ENCODE results near the gene PCDHA8.
"Not testable (repeated sequence)": the region's sequence is repeated elsewhere in the genome, so short reads cannot be mapped to it uniquely, and the experiment has no call there.

Gene PCDHA8

GRCh38 chr5:140870221-140871201 is 29.5 kb downstream of the PCDHA8 start:
- no peak for DNase-seq

- no peak for DNase-seq
These were observed 34.4 kb downstream of the PCDHA8 start, which contains the start of gene PCDHA12 for GRCh38 chr5:140875085-140876065. TSS of gene PCDHA12 (plus strand) at chr5:140875308. CDS start at chr5:140875473, 165 bp downstream.

- not testable (repeated sequence) for DNase-seq
These were observed 35.7 kb downstream of the PCDHA8 start for GRCh38 chr5:140876541-140877261.

- no peak for DNase-seq
These were observed 36.2 kb downstream of the PCDHA8 start for GRCh38 chr5:140877262-140877581.

GRCh38 chr5:140881889-140882590 is 41.1 kb downstream of the PCDHA8 start, which contains the start of gene PCDHA13:
TSS of gene PCDHA13 (plus strand) at chr5:140882124. CDS start at chr5:140882269, 145 bp downstream.
- DNase-seq: no peak

GRCh38 chr5:140882591-140882899 is 41.6 kb downstream of the PCDHA8 start:
- no peak for DNase-seq

GRCh38 chr5:140883373-140883772 is 42.4 kb downstream of the PCDHA8 start:
- DNase-seq: no peak

GRCh38 chr5:140883927-140884697 is 43.1 kb downstream of the PCDHA8 start:
- no peak for DNase-seq

Data from NCI-H2081 treated with DMSO at 0.1 percent for 48 hours (cell line).